Endothelial cell (in vitro differentiated cells): Measurements from ENCODE around the gene TFPT. TPM values are rescaled to one million over a fixed set of nuclear protein-coding genes. Genes with fewer than 3 reads are reported as not detected.

Experiments
- DNase-seq: peaks from one replicate; pipeline ENCODE4 v3.0.0; 2021; ENCODE audit warnings: low spot score
- H3K27ac Mint-ChIP-seq: one replicate; pipeline ENCODE4 v1.8.0; 2021; ENCODE audit warnings: mixed read lengths, inconsistent platforms; ENCODE audit not compliant: unreplicated experiment
- H3K27me3 Mint-ChIP-seq: one replicate; pipeline ENCODE4 v1.8.0; 2021; ENCODE audit warnings: mild to moderate bottlenecking, moderate library complexity, mixed read lengths, inconsistent platforms; ENCODE audit not compliant: unreplicated experiment
- H3K36me3 Mint-ChIP-seq: one replicate; pipeline ENCODE4 v1.8.0; 2021; ENCODE audit warnings: mild to moderate bottlenecking, low read depth, mixed read lengths, inconsistent platforms; ENCODE audit not compliant: unreplicated experiment
- H3K4me1 Mint-ChIP-seq: one replicate; pipeline ENCODE4 v1.8.0; 2021; ENCODE audit warnings: mild to moderate bottlenecking, mixed read lengths, inconsistent platforms; ENCODE audit not compliant: unreplicated experiment
- H3K4me3 Mint-ChIP-seq: one replicate; pipeline ENCODE4 v1.8.0; 2021; ENCODE audit warnings: mild to moderate bottlenecking, mixed read lengths, inconsistent platforms; ENCODE audit not compliant: unreplicated experiment
- H3K9me3 Mint-ChIP-seq: one replicate; pipeline ENCODE4 v1.8.0; 2021; ENCODE audit warnings: mixed read lengths, inconsistent platforms; ENCODE audit not compliant: unreplicated experiment
- total RNA-seq: library from RNA; stranded (reverse); fragmentation: NEBNext Ultra II Directional; extraction: Animal tissue kit (Norgen Biotek cat#: 25700); gene quantifications from one replicate; pipeline ENCODE4 v1.2.1, GENCODE V29; 2021; ENCODE audit not compliant: unreplicated experiment
- TF ChIP-seq, protein P1 (sequence below): fragments of 200-600 bp; sonication (generic); IDR thresholded peaks from one replicate; pipeline ENCODE4 v1.5.0; 2021; ENCODE audit warnings: antibody characterized with exemption; ENCODE audit not compliant: unreplicated experiment

Gene TFPT
- total RNA-seq, 1 donor from 2014 or later = 24.8 TPM

DNA sequence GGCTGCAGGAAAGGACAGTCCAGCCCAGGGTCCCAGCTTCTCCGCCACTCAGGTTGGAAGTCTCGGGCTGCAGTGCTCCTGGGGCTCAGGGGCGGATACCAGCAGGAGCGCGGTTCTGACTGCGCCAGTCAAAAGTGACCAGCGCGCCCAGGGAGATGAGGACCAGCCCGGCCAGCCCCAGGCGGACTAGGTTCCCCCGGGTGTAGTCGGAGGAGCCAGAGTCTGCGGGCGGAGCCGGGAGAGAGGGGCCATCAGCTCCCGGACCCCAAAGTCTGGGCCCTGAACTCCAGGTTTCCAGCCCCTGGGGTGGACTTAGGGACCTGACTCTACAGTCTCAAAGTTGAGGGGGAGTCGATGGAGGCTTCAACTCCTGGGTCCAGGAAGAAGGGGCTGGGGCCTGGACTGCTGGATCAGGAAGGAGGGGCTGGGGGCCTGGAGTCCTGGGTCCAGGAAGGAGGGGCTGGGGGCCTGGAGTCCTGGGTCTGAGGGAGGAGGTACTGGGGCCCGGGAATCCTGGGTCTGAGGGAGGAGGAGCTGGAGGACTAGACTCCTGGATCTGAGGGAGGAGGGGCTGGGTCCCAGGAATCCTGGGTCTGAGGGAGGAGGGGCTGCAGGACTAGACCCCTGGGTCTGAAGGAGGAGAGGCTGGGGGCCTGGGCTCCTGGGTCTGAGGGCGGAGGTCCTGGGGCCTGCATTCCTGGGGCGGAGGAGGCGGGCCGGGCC lies 20.2 kb downstream of the TFPT start:
- Mint-ChIP-seq H3K27me3 (peaks cover 4% of the 10 kb centered on the region), H3K36me3 (no peaks in the 10 kb centered on the region), H3K4me3 (no peak overlapping the region), H3K9me3 (no peaks in the 10 kb centered on the region), H3K27ac (no peak overlapping the region), H3K4me1 (peaks cover 6% of the 10 kb centered on the region)
- DNase-seq = no peak
- TF ChIP-seq, protein P1, sequence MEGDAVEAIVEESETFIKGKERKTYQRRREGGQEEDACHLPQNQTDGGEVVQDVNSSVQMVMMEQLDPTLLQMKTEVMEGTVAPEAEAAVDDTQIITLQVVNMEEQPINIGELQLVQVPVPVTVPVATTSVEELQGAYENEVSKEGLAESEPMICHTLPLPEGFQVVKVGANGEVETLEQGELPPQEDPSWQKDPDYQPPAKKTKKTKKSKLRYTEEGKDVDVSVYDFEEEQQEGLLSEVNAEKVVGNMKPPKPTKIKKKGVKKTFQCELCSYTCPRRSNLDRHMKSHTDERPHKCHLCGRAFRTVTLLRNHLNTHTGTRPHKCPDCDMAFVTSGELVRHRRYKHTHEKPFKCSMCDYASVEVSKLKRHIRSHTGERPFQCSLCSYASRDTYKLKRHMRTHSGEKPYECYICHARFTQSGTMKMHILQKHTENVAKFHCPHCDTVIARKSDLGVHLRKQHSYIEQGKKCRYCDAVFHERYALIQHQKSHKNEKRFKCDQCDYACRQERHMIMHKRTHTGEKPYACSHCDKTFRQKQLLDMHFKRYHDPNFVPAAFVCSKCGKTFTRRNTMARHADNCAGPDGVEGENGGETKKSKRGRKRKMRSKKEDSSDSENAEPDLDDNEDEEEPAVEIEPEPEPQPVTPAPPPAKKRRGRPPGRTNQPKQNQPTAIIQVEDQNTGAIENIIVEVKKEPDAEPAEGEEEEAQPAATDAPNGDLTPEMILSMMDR = no peak

DNA sequence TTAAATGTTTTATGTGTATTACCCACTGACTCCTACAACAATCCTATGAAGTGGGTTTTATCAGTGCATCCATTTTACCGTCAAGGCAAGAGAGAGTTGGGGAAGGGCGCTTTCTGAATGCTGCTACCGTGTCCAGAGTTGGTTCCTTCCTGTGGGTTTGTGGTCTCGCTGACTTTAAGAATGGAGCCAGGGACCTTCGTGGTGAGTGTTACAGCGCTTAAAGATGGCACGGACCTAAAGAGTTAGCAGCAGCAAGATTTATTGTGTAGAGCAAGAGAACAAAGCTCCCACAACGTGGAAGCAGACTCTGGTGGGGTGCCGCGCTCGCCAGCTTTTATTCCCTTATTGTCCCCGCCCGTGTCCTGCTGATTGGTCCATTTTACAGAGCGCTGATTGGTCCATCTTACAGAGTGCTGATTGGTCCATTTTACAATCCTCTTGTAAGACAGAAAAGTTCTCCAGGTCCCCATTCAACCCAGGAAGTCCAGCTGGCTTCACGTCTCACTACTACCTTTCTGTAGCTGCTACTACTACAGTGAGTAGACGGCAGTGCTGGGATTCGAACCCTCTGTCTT lies 20.9 kb downstream of the TFPT start:
- Mint-ChIP-seq H3K4me3 (no peak overlapping the region), H3K27me3 (peaks cover 3% of the 10 kb centered on the region), H3K4me1 (peaks cover 6% of the 10 kb centered on the region), H3K36me3 (no peaks in the 10 kb centered on the region), H3K27ac (no peak overlapping the region), H3K9me3 (no peaks in the 10 kb centered on the region)
- no peak for DNase-seq
- TF ChIP-seq, protein P1 = no peak

DNA sequence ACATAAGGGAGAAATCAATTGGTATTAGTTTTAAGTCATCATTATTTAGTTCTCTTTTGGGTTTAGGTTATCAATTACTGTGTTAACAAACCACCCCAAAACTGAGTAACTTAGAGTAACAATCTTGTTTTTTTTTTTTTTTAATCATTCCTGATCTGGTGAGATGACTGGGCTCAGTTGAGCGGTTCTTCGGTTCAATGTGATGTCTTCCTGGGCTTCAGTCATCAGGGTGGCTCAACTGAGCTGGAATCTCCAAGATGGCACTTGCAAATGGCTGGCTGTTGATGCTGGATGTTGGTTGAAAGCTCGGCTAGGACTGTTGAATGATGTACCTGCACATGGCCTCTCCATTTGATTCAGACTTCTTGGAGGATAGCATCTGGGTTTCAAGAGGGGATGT lies 31.0 kb downstream of the TFPT start:
- Mint-ChIP-seq H3K27ac (no peak overlapping the region), H3K4me3 (no peak overlapping the region), H3K27me3 (no peaks in the 10 kb centered on the region), H3K9me3 (no peaks in the 10 kb centered on the region), H3K4me1 (no peaks in the 10 kb centered on the region), H3K36me3 (no peaks in the 10 kb centered on the region)
- DNase-seq = no peak
- TF ChIP-seq, protein P1 = no peak

DNA sequence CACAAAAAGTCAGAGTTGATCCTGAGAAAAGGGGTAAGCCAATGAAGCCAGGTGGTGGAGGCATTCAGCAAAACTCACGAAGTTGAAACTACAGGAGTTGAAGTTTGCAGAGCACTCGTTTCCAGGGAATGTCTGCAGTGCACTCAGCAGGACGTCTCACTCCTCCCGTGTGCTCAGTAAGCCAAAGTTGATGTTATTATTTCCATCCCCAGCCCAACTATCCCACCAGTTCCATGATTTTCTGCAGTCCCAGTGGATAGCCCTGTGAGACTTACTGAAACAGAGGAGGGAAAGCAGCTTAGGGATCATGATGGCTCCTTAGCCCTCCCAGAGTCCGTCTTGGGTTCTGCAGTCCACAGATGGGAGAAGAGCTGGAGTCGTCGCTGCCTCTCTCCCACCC lies 34.4 kb downstream of the TFPT start, which contains the start of gene TARM1:
Gene TARM1 (minus strand): TSS at position 334 of the 400 bp plus-strand sequence. CDS start 25 bp downstream, at position 309.
- TF ChIP-seq, protein P1 = no peak
- Mint-ChIP-seq H3K4me1 (no peaks in the 10 kb centered on the region), H3K27ac (no peak within 1 kb of the TSS), H3K4me3 (no peak within 1 kb of the TSS), H3K9me3 (no peaks in the 10 kb centered on the region), H3K36me3 (peaks cover 2% of the 10 kb centered on the region), H3K27me3 (no peaks in the 10 kb centered on the region)
- DNase-seq = no peak

DNA sequence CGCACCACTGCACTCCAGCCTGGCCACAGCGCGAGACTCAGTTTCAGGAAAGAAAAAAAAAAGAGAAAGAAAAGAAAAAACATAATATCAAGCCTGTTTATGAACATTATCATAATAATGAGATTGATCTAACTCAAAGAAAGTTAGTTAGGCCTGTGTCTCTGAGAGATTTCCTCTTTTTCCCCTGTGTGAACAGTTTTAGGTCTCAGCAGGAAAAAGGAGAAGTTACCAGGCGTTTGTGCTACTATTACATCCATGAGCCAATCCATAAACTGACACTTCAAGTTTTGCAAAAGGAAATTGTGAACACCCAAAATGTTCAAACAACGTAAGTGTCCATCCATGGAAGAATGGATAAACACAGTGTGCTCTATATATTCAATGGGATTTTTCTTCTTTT lies 38.1 kb downstream of the TFPT start:
- no peaks in the 10 kb centered on the region for H3K4me1 Mint-ChIP-seq
- TF ChIP-seq, protein P1 = no peak

More for the DNA sequence above, 38.1 kb downstream of the TFPT start:
- no peak for DNase-seq
- H3K4me3 Mint-ChIP-seq = no peak overlapping the region
- peaks cover 4% of the 10 kb centered on the region for H3K27me3 Mint-ChIP-seq
- peaks cover 4% of the 10 kb centered on the region for H3K36me3 Mint-ChIP-seq
- no peaks in the 10 kb centered on the region for H3K9me3 Mint-ChIP-seq
- no peak overlapping the region for H3K27ac Mint-ChIP-seq
